GM12878 (cell line): ENCODE data around the gene USP31. TPM values are rescaled to one million over a fixed set of nuclear protein-coding genes. Genes with fewer than 3 reads are reported as not detected.

ENCODE experiments used
- CHD2 ChIP-seq: IDR thresholded peaks from 2 replicates; pipeline ENCODE4 v1.6.1; 2011; ENCODE audit warnings: low read depth, low read length, improper control_type of control experiment, borderline replicate concordance
- CREM ChIP-seq: IDR thresholded peaks from 2 replicates; pipeline ENCODE4 v1.6.1; 2014; ENCODE audit warnings: antibody characterized with exemption, low read depth
- IKZF1 ChIP-seq: fragments of 450-650 bp; conservative IDR thresholded peaks from 2 replicates; pipeline ENCODE4 v1.6.1; 2017; ENCODE audit warnings: antibody characterized with exemption, mild to moderate bottlenecking
- LARP7 ChIP-seq: fragments of 450-650 bp; IDR thresholded peaks from 2 replicates; pipeline ENCODE4 v1.6.1; 2017; ENCODE audit warnings: mild to moderate bottlenecking
- MEF2B ChIP-seq: fragments of 450-650 bp; IDR thresholded peaks from 2 replicates; pipeline ENCODE4 v1.6.1; 2018; ENCODE audit warnings: mild to moderate bottlenecking, moderate library complexity; ENCODE audit not compliant: partially characterized antibody, poor library complexity, severe bottlenecking
- NBN ChIP-seq: fragments of 450-650 bp; IDR thresholded peaks from 2 replicates; pipeline ENCODE4 v1.6.1; 2016
- NR2C1 ChIP-seq: fragments of 450-650 bp; IDR thresholded peaks from 2 replicates; pipeline ENCODE4 v1.6.1; 2017; ENCODE audit warnings: antibody characterized with exemption, mild to moderate bottlenecking, moderate library complexity
- NR2F1 ChIP-seq: fragments of 450-650 bp; conservative IDR thresholded peaks from 2 replicates; pipeline ENCODE4 v1.6.1; 2017; ENCODE audit warnings: mild to moderate bottlenecking
- POLR2A ChIP-seq: IDR thresholded peaks from 2 replicates; pipeline ENCODE4 v1.6.1; 2011; ENCODE audit warnings: low read depth, mild to moderate bottlenecking, low read length
- SIX5 ChIP-seq: IDR thresholded peaks from 2 replicates; pipeline ENCODE4 v1.6.1; 2011; ENCODE audit warnings: mild to moderate bottlenecking, low read depth, low read length, moderate library complexity; ENCODE audit not compliant: severe bottlenecking
- polyA plus RNA-seq, 11 experiments: library from polyadenylated mRNA; depleted of rRNA in 4 of 11; unstranded in 6 of 11; stranded (reverse) in 5 of 11; fragments of >200 nt; fragmentation: Nextera tagmentation in 4 of 11; fragmentation: Illumina TruSeq in 1 of 11; extraction: Ambion mirVana in 4 of 11; extraction: Trizol in 1 of 11; gene quantifications; 1 replicate in 1 of 11; 2 replicates in 10 of 11; pipeline versions ENCODE4 v1.2.1 to v1.2.3, GENCODE V29; 2011 to 2016; ENCODE audit warnings: inconsistent platforms in 2 of 11, missing spikeins in 2 of 11, low read depth in 1 of 11
- total RNA-seq, 4 experiments: library from RNA; depleted of rRNA in 3 of 4; stranded (reverse); fragments of >200 nt in 3 of 4; fragmentation: Illumina TruSeq in 1 of 4; extraction: Trizol in 1 of 4; gene quantifications; 2 replicates each; pipeline versions ENCODE4 v1.2.1 to v1.2.3, GENCODE V29; 2013 to 2021
- TF ChIP-seq, protein P1 (sequence below): IDR thresholded peaks from 2 replicates; pipeline ENCODE4 v1.6.1; 2012; ENCODE audit warnings: improper control_type of control experiment, low read depth, low read length; ENCODE audit not compliant: insufficient replicate concordance
- TF ChIP-seq, protein P2 (sequence below): fragments of 450-650 bp; IDR thresholded peaks from 2 replicates; pipeline ENCODE4 v1.6.1; 2017; ENCODE audit warnings: mild to moderate bottlenecking, moderate library complexity
- TF ChIP-seq, protein P3 (sequence below): IDR thresholded peaks from 2 replicates; pipeline ENCODE4 v1.6.1; 2011; ENCODE audit warnings: borderline replicate concordance, low read depth, mild to moderate bottlenecking, moderate library complexity, mixed read lengths, low read length; ENCODE audit not compliant: insufficient read depth; ENCODE audit errors: extremely low read length
- TF ChIP-seq, protein P4 (sequence below): IDR thresholded peaks from 2 replicates; pipeline ENCODE4 v1.6.1; 2011; ENCODE audit warnings: mild to moderate bottlenecking, low read depth, low read length, moderate library complexity; ENCODE audit not compliant: insufficient replicate concordance
- TF ChIP-seq, protein P5 (sequence below): IDR thresholded peaks from 2 replicates; pipeline ENCODE4 v1.6.1; 2012; ENCODE audit warnings: low read depth, low read length, improper control_type of control experiment
- TF ChIP-seq, protein P6 (sequence below): IDR thresholded peaks from 2 replicates; pipeline ENCODE4 v1.6.1; 2011; ENCODE audit warnings: low read depth, low read length, improper control_type of control experiment, borderline replicate concordance

Gene USP31
- total and polyA plus RNA-seq, 10 of the 15 experiments (the other 5 are each of a cell fraction or from before 2014, with no cell fraction given), result 0.87 to 6.5 (median 3.2) TPM

DNA sequence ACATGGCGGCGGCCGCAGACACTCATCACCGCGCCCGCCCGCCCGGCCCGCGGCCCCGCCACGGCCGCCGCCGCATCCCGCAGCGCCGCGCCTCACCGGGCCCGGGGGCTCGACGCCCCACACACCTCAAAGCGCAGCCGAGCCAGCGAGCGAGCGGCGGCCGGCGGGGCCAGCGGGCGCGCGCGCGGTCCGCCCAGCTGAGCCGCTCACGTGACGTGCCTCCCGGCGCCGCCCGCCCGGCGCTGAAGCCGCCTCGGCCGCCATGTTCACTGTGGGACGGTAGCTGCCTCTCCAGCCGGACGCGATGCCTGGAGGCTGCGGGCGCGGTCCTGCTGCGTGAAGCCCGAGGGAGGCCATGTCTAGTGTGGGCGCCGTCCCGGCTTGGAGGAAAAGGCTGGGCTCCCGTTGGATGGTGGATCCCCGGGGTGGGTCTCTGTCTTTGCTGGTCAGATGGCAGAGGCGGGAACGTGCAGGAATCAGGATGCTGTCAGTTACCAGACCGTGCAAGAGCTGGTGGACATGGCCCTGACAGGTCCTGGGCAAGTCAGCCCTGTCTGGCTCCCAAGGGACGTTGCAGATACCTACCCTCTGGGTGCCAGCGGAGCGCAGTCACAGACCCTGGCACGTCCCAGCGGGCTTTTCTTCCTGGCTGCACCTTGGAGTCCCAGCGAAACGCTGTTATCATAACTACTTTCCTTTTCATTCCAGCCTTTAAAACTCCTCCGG, at the start of gene USP31 (continued):
- TF ChIP-seq, protein P1, sequence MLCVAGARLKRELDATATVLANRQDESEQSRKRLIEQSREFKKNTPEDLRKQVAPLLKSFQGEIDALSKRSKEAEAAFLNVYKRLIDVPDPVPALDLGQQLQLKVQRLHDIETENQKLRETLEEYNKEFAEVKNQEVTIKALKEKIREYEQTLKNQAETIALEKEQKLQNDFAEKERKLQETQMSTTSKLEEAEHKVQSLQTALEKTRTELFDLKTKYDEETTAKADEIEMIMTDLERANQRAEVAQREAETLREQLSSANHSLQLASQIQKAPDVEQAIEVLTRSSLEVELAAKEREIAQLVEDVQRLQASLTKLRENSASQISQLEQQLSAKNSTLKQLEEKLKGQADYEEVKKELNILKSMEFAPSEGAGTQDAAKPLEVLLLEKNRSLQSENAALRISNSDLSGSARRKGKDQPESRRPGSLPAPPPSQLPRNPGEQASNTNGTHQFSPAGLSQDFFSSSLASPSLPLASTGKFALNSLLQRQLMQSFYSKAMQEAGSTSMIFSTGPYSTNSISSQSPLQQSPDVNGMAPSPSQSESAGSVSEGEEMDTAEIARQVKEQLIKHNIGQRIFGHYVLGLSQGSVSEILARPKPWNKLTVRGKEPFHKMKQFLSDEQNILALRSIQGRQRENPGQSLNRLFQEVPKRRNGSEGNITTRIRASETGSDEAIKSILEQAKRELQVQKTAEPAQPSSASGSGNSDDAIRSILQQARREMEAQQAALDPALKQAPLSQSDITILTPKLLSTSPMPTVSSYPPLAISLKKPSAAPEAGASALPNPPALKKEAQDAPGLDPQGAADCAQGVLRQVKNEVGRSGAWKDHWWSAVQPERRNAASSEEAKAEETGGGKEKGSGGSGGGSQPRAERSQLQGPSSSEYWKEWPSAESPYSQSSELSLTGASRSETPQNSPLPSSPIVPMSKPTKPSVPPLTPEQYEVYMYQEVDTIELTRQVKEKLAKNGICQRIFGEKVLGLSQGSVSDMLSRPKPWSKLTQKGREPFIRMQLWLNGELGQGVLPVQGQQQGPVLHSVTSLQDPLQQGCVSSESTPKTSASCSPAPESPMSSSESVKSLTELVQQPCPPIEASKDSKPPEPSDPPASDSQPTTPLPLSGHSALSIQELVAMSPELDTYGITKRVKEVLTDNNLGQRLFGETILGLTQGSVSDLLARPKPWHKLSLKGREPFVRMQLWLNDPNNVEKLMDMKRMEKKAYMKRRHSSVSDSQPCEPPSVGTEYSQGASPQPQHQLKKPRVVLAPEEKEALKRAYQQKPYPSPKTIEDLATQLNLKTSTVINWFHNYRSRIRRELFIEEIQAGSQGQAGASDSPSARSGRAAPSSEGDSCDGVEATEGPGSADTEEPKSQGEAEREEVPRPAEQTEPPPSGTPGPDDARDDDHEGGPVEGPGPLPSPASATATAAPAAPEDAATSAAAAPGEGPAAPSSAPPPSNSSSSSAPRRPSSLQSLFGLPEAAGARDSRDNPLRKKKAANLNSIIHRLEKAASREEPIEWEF, result no peak
- TF ChIP-seq NBN, result no peak
- peak; percentile 89 for TF ChIP-seq MEF2B
- TF ChIP-seq SIX5, result peak; percentile 91
- 0 out of 2 replicates have a peak, but pooled peaks have one; percentile 45 for TF ChIP-seq CHD2
- TF ChIP-seq POLR2A, result peak; percentile 42; the same call in 1 of the 2 replicates
- TF ChIP-seq, protein P2, sequence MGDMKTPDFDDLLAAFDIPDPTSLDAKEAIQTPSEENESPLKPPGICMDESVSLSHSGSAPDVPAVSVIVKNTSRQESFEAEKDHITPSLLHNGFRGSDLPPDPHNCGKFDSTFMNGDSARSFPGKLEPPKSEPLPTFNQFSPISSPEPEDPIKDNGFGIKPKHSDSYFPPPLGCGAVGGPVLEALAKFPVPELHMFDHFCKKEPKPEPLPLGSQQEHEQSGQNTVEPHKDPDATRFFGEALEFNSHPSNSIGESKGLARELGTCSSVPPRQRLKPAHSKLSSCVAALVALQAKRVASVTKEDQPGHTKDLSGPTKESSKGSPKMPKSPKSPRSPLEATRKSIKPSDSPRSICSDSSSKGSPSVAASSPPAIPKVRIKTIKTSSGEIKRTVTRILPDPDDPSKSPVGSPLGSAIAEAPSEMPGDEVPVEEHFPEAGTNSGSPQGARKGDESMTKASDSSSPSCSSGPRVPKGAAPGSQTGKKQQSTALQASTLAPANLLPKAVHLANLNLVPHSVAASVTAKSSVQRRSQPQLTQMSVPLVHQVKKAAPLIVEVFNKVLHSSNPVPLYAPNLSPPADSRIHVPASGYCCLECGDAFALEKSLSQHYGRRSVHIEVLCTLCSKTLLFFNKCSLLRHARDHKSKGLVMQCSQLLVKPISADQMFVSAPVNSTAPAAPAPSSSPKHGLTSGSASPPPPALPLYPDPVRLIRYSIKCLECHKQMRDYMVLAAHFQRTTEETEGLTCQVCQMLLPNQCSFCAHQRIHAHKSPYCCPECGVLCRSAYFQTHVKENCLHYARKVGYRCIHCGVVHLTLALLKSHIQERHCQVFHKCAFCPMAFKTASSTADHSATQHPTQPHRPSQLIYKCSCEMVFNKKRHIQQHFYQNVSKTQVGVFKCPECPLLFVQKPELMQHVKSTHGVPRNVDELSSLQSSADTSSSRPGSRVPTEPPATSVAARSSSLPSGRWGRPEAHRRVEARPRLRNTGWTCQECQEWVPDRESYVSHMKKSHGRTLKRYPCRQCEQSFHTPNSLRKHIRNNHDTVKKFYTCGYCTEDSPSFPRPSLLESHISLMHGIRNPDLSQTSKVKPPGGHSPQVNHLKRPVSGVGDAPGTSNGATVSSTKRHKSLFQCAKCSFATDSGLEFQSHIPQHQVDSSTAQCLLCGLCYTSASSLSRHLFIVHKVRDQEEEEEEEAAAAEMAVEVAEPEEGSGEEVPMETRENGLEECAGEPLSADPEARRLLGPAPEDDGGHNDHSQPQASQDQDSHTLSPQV, result no peak
- TF ChIP-seq, protein P3, sequence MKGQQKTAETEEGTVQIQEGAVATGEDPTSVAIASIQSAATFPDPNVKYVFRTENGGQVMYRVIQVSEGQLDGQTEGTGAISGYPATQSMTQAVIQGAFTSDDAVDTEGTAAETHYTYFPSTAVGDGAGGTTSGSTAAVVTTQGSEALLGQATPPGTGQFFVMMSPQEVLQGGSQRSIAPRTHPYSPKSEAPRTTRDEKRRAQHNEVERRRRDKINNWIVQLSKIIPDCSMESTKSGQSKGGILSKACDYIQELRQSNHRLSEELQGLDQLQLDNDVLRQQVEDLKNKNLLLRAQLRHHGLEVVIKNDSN, result peak; percentile 97
- TF ChIP-seq, protein P4, sequence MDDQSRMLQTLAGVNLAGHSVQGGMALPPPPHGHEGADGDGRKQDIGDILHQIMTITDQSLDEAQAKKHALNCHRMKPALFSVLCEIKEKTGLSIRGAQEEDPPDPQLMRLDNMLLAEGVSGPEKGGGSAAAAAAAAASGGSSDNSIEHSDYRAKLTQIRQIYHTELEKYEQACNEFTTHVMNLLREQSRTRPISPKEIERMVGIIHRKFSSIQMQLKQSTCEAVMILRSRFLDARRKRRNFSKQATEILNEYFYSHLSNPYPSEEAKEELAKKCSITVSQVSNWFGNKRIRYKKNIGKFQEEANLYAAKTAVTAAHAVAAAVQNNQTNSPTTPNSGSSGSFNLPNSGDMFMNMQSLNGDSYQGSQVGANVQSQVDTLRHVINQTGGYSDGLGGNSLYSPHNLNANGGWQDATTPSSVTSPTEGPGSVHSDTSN, result peak; percentile 24
- peak; percentile 99 for TF ChIP-seq IKZF1
- TF ChIP-seq NR2F1, result no peak; the same call in 1 of the 2 replicates
- TF ChIP-seq, protein P5, sequence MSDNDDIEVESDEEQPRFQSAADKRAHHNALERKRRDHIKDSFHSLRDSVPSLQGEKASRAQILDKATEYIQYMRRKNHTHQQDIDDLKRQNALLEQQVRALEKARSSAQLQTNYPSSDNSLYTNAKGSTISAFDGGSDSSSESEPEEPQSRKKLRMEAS, result peak; percentile 40; the same call in 1 of the 2 replicates
- TF ChIP-seq LARP7, result peak; percentile 18; the same call in 1 of the 2 replicates
- TF ChIP-seq, protein P6, sequence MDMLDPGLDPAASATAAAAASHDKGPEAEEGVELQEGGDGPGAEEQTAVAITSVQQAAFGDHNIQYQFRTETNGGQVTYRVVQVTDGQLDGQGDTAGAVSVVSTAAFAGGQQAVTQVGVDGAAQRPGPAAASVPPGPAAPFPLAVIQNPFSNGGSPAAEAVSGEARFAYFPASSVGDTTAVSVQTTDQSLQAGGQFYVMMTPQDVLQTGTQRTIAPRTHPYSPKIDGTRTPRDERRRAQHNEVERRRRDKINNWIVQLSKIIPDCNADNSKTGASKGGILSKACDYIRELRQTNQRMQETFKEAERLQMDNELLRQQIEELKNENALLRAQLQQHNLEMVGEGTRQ, result peak; percentile 80
- TF ChIP-seq NR2C1, result peak; percentile 96
- TF ChIP-seq CREM, result peak; percentile 86
